ENCODE results near the gene MYCBP.

MYCBP gene

GRCh38 chr1:38815903-38816627 is 57.1 kb downstream of the MYCBP start:
- DNase-seq (ENCODE audit: extremely low read depth, low read depth): no peak
- no peak for TF ChIP-seq CTCF (IDR thresholded peaks at IDR 0.05; ENCODE audit: low read depth, low read length, missing control alignments)
- no peak overlapping the region for H3K4me3 ChIP-seq (replicated peaks; ENCODE audit: low read depth, low read length)

GRCh38 chr1:38814984-38815464 is 58.1 kb downstream of the MYCBP start:
- no peak overlapping the region for H3K4me3 ChIP-seq (replicated peaks; ENCODE audit: low read depth, low read length)
- no peak for DNase-seq (ENCODE audit: extremely low read depth, low read depth)
- no peak for TF ChIP-seq CTCF (IDR thresholded peaks at IDR 0.05; ENCODE audit: low read depth, low read length, missing control alignments)

- DNase-seq (ENCODE audit: extremely low read depth, low read depth): no peak
- no peak overlapping the region for H3K4me3 ChIP-seq (replicated peaks; ENCODE audit: low read depth, low read length)
- no peak for TF ChIP-seq CTCF (IDR thresholded peaks at IDR 0.05; ENCODE audit: low read depth, low read length, missing control alignments)
Measured at GRCh38 chr1:38814444-38814983, 58.6 kb downstream of the MYCBP start.

GRCh38 chr1:38812981-38813380 is 60.2 kb downstream of the MYCBP start:
- no peak overlapping the region for H3K4me3 ChIP-seq (replicated peaks; ENCODE audit: low read depth, low read length)
- no peak for DNase-seq (ENCODE audit: extremely low read depth, low read depth)
- no peak for TF ChIP-seq CTCF (IDR thresholded peaks at IDR 0.05; ENCODE audit: low read depth, low read length, missing control alignments)

Data from HFF-Myc (cell line).